HG02973 (cell line): ENCODE results near the gene ANKRD45.
A peak's percentile ranks its signal among the peaks of the same experiment; 100 is the strongest.
"Not testable (repeated sequence)": the region's sequence is repeated elsewhere in the genome, so short reads cannot be mapped to it uniquely, and the experiment has no call there.

Experiments used
- ATAC-seq: cut with Tn5 transposase; IDR thresholded peaks from one replicate; pipeline ENCODE4 v1.9.1; 2021; ENCODE audit warnings: moderate library complexity; ENCODE audit not compliant: unreplicated experiment

Gene ANKRD45

GRCh38 chr1:173573596-173573995, 96.1 kb downstream of the ANKRD45 start:
- ATAC-seq: no peak

DNA sequence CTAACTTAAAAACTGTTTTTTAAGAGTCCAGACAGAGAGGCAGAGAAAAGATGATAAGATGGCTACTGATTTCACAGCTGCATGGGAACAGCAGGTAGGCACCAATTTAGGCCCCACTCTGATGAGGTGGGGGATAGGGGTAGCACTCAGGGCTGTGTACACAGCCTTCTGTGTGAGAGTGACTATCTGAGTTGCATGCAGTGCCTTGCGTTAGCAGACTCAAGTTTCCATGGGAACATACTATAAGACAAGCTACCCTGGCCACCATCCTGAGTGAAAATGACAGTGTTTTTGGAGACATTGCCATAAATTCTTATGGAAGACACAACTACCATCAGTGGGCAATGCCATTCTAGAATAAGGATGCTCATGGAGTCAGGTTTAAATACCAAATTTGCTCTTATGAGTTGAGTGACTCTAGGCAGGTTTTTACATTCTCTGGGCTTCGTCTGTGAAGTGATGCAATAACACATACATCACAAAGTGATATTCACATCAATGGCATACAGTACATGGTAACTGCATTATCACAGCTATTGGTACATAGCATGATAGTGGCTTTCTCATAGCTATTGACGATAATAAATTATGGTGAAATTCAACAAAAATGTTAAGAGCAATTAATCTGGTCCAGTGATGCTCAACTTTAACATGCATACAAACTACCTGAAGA, 97.3 kb downstream of the ANKRD45 start:
- no peak for ATAC-seq

DNA sequence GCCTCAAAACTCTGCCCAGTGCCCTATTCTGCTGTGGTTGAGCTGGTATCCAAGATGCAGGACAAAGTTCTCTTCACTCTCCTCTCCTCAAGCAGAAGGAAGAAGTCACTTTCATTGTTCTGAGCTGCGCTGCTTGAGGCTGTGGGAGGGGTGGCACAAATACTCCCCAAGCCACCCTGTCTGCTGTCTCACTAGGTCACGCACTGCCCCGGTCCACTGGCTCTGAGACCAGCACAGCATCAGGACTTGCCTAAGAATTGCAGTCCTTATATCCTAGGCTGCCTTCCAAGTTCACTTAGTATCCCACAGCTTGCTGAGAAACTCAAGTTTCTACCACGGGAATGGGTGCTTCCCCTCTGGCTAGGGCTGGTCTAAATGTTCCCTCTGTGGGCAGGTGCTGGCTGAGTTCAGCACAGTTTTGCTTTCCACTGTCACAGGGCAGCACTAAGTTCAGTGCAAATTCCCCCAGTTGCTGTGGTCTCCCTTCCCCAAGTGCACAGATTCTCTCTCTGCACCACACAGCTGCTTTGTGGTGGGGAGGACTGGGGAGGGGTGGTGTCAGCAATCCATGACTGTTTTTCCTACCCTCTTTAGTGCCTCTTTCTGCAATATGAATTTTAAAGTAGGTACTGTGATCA, 99.2 kb downstream of the ANKRD45 start:
- peak; percentile 53 for ATAC-seq

- no peak for ATAC-seq
Observed at GRCh38 chr1:173568483-173568882, 101.2 kb downstream of the ANKRD45 start.

- ATAC-seq: not testable (repeated sequence)
Observed at GRCh38 chr1:173563846-173564245, 105.8 kb downstream of the ANKRD45 start.

- no peak for ATAC-seq
Observed at GRCh38 chr1:173562813-173563212, 106.8 kb downstream of the ANKRD45 start.

DNA sequence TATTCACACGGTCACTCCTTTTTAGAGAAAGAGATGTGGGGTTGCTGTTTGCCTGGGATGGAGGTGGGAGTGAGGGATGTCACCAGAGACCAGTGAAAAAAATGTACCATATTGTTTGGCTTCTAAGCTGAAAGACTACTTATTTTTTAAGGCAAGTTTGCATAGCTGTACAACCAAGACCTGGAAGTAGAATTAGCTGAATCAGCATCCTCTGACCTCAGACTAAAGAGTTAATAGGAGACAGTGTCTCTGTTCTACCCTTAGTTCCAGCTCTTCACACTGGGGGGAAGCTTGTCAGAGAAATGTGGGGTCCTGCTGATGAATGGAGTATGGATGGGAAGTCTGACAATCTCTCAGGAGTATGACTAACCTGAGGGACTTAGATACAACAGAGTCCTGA, 108.4 kb downstream of the ANKRD45 start:
- no peak for ATAC-seq

GRCh38 chr1:173560285-173560880, 109.3 kb downstream of the ANKRD45 start:
- ATAC-seq: no peak
